Type B pancreatic cell (in vitro differentiated cells): ENCODE results near the gene PBXIP1. TPM values are rescaled to one million over a fixed set of nuclear protein-coding genes. Genes with fewer than 3 reads are reported as not detected.
A peak's percentile ranks its signal among the peaks of the same experiment; 100 is the strongest.

Experiments
- DNase-seq: peaks from one replicate; pipeline ENCODE4 v3.0.0; 2021; ENCODE audit warnings: mixed read lengths; ENCODE audit not compliant: unreplicated experiment; ENCODE audit errors: extremely low spot score
- H3K27ac Mint-ChIP-seq: 2 replicates; pipeline ENCODE4 v1.8.0; 2021; ENCODE audit warnings: mild to moderate bottlenecking, mixed read lengths
- H3K27me3 Mint-ChIP-seq: 2 replicates; pipeline ENCODE4 v1.8.0; 2021; ENCODE audit warnings: mixed read lengths
- H3K36me3 Mint-ChIP-seq: 2 replicates; pipeline ENCODE4 v1.8.0; 2021; ENCODE audit warnings: mixed read lengths
- H3K4me1 Mint-ChIP-seq: one replicate; pipeline ENCODE4 v1.8.0; 2021; ENCODE audit warnings: mixed read lengths; ENCODE audit not compliant: unreplicated experiment
- H3K4me3 Mint-ChIP-seq: 2 replicates; pipeline ENCODE4 v1.8.0; 2021; ENCODE audit warnings: mild to moderate bottlenecking, mixed read lengths
- H3K9me3 Mint-ChIP-seq: 2 replicates; pipeline ENCODE4 v1.8.0; 2021; ENCODE audit warnings: mixed read lengths
- CTCF ChIP-seq: fragments of 200-600 bp; sonication (generic); conservative IDR thresholded peaks from 2 replicates; pipeline ENCODE4 v1.5.0; 2021; ENCODE audit warnings: antibody characterized with exemption, mild to moderate bottlenecking
- total RNA-seq: library from RNA; stranded (reverse); gene quantifications from 2 replicates; pipeline ENCODE4 v1.2.1, GENCODE V29; 2021; ENCODE audit warnings: low replicate concordance

PBXIP1 gene
- total RNA-seq, 1 donor from 2014 or later, result 57.3 TPM

- Mint-ChIP-seq H3K36me3 (peaks cover 14% of the 10 kb centered on the region), H3K27ac (peak overlapping the region; percentile 50), H3K27me3 (no peaks in the 10 kb centered on the region), H3K4me3 (peak overlapping the region; percentile 89), H3K9me3 (no peaks in the 10 kb centered on the region), H3K4me1 (peaks cover 40% of the 10 kb centered on the region)
- no peak for DNase-seq
- TF ChIP-seq CTCF, result no peak
Measured at GRCh38 chr1:154968731-154969130, 12.8 kb upstream of the PBXIP1 start.

GRCh38 chr1:154967331-154967950 is 11.5 kb upstream of the PBXIP1 start:
- no peaks in the 10 kb centered on the region for H3K9me3 Mint-ChIP-seq
- H3K27ac Mint-ChIP-seq, result no peak overlapping the region
- no peak for DNase-seq
- H3K4me3 Mint-ChIP-seq, result no peak overlapping the region
- TF ChIP-seq CTCF, result no peak
- peaks cover 39% of the 10 kb centered on the region for H3K4me1 Mint-ChIP-seq
- peaks cover 18% of the 10 kb centered on the region for H3K36me3 Mint-ChIP-seq
- H3K27me3 Mint-ChIP-seq, result no peaks in the 10 kb centered on the region

GRCh38 chr1:154966111-154966510 is 10.2 kb upstream of the PBXIP1 start:
- no peaks in the 10 kb centered on the region for H3K9me3 Mint-ChIP-seq
- peaks cover 20% of the 10 kb centered on the region for H3K36me3 Mint-ChIP-seq
- H3K4me3 Mint-ChIP-seq, result no peak overlapping the region
- no peaks in the 10 kb centered on the region for H3K27me3 Mint-ChIP-seq
- TF ChIP-seq CTCF, result no peak
- H3K27ac Mint-ChIP-seq, result no peak overlapping the region
- no peak for DNase-seq
- H3K4me1 Mint-ChIP-seq, result peaks cover 32% of the 10 kb centered on the region

- H3K4me1 Mint-ChIP-seq, result peaks cover 31% of the 10 kb centered on the region
- no peak overlapping the region for H3K4me3 Mint-ChIP-seq
- no peak for TF ChIP-seq CTCF
- H3K27me3 Mint-ChIP-seq, result no peaks in the 10 kb centered on the region
- H3K27ac Mint-ChIP-seq, result peak overlapping the region; percentile 9
- H3K9me3 Mint-ChIP-seq, result no peaks in the 10 kb centered on the region
- DNase-seq, result no peak
- peaks cover 20% of the 10 kb centered on the region for H3K36me3 Mint-ChIP-seq
Measured at GRCh38 chr1:154964359-154964758, 8.5 kb upstream of the PBXIP1 start.

- H3K36me3 Mint-ChIP-seq, result peaks cover 17% of the 10 kb centered on the region
- H3K4me3 Mint-ChIP-seq, result peak overlapping the region; percentile 55
- no peaks in the 10 kb centered on the region for H3K9me3 Mint-ChIP-seq
- no peaks in the 10 kb centered on the region for H3K27me3 Mint-ChIP-seq
- DNase-seq, result no peak
- peaks cover 26% of the 10 kb centered on the region for H3K4me1 Mint-ChIP-seq
- no peak for TF ChIP-seq CTCF
- peak overlapping the region; percentile 34 for H3K27ac Mint-ChIP-seq
Measured at GRCh38 chr1:154963643-154964042, 7.7 kb upstream of the PBXIP1 start.
